ENCODE data around the gene SCGB1D2.

The SCGB1D2 gene

GRCh38 chr11:62264004-62264403, 22.0 kb downstream of the SCGB1D2 start:
- no peak for DNase-seq

DNA sequence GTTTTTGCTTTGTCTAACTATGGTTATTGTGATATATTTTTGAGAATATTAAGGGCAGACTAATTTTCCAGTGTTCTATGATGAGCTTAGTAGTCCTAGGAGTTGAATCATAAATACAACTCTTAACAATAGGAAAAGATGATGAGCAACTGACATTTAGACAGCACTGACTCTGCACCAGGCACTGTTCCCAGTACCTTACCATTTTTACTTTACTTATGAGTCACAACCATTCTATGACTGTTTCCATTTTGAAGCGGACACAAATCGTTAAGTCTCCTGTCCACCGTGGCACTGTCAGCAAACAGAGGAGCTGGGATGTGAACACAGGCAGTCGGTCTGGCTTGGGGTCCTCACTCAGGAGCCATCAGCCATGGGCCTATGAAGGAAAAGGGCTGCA, 24.5 kb downstream of the SCGB1D2 start:
- DNase-seq: no peak

DNA sequence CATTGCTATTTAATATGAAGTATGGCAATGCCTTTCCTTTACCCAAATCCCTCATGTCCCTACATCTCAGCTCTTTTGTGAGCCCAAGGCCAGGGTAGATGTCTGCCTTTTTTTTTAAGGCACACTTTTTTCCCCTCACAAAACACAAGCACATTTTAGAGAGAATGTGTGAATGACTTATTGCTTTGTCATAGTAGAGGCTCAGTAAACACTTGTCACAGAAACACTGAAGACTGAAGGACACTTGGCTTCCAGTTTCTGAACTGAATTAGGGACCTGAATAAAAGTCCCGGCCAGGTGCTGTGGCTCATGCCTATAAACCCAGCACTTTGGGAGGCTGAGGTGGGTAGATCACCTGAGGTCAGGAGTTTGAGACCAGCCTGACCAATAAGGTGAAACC, 25.0 kb downstream of the SCGB1D2 start:
- no peak for DNase-seq

GRCh38 chr11:62267576-62267975, 25.5 kb downstream of the SCGB1D2 start:
- DNase-seq: no peak

DNA sequence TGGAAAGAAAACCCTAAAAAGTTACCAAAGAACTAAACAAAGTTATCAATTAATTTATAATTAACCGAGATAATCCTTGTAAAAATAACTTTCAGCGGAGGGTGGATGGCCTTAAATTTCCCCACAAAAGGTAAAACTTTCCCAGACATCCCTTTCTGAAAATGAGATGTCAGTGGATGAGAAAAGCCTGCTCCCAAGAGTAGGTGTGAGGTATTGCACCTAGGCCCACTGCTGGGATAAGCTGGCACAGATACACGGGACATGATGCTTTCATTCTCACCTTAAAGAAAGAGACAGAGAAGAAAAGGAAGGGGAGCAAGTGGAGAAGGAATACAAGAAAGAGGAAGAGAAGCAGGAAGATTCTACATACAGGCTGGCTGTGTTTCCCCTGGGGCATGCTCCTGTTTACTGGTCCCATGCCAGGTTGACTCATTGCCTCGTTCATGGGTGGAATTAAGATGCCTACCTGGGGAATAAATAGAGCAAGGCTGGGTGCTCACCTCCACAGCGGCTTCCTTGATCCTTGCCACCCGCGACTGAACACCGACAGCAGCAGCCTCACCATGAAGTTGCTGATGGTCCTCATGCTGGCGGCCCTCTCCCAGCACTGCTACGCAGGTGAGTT, 27.7 kb downstream of the SCGB1D2 start, which contains the start of gene SCGB2A2:
TSS of gene SCGB2A2 (plus strand) at position 505 of the 625 bp plus-strand sequence. CDS start at position 564, 59 bp downstream.
- no peak for DNase-seq

DNA sequence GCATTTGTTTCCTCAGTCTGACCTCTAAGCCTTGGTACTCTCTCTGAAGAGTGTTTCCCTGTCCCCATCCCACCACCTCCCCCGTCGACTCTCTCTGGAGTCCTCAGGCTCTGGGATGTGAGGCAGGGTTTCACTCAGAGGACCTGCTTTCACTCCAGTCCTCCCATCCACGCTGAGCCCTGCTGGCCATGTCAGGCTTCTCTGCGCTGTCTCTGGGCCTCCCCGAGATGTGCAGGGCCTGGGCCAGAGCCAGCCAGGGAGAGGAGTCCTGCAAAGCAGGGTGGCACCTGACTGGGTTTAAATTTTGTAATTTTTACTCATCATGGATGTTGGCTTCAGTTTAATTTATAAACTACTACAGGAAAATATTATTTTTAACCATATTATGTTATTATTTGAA, 31.2 kb downstream of the SCGB1D2 start:
- no peak for DNase-seq

- DNase-seq: no peak
These were observed 31.8 kb downstream of the SCGB1D2 start for GRCh38 chr11:62273789-62274275.

- no peak for DNase-seq
These were observed 38.4 kb downstream of the SCGB1D2 start for GRCh38 chr11:62280452-62280851.

All from DMS 273 treated with DMSO at 0.1 percent for 48 hours (cell line).